HEK293 (cell line): ENCODE measurements around the gene REC114.

Experiments used
- ZNF837 ChIP-seq: fragments of 450-650 bp; formaldehyde crosslinking; IDR thresholded peaks from 2 replicates; pipeline ENCODE4 v1.5.1; 2016; ENCODE audit warnings: missing biosample characterization, missing genetic modification characterization
- TF ChIP-seq, protein P1 (sequence below): fragments of 450-650 bp; formaldehyde crosslinking; IDR thresholded peaks from 2 replicates; pipeline ENCODE4 v1.5.1; 2016; ENCODE audit warnings: missing biosample characterization, missing genetic modification characterization
- TF ChIP-seq, protein P2 (sequence below): fragments of 450-650 bp; formaldehyde crosslinking; optimal IDR thresholded peaks from 2 replicates; pipeline ENCODE3; 2016; ENCODE audit warnings: missing biosample characterization, mild to moderate bottlenecking, missing genetic modification characterization

DNA sequence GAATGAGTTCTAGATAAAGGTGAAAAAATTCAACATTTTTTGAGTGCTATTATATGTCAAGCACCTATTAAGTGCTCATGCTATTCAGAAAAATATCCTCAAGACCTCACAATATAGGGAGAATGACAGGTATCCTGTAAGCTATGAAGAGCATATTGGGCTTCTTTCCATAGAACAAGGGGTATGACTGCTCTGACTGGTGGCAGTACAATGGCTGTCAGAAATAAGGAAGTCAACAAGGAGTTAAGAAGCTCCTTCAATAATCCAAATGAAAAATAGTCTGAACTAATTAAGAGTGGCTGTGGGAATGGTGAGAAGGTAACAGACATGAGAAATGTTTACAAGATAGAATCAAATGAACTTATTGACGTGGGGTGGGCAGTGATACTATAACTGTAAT is 165.5 kb downstream of the REC114 start:
- TF ChIP-seq ZNF837 (tag by site-specific recombination) = no peak
- TF ChIP-seq, protein P1, sequence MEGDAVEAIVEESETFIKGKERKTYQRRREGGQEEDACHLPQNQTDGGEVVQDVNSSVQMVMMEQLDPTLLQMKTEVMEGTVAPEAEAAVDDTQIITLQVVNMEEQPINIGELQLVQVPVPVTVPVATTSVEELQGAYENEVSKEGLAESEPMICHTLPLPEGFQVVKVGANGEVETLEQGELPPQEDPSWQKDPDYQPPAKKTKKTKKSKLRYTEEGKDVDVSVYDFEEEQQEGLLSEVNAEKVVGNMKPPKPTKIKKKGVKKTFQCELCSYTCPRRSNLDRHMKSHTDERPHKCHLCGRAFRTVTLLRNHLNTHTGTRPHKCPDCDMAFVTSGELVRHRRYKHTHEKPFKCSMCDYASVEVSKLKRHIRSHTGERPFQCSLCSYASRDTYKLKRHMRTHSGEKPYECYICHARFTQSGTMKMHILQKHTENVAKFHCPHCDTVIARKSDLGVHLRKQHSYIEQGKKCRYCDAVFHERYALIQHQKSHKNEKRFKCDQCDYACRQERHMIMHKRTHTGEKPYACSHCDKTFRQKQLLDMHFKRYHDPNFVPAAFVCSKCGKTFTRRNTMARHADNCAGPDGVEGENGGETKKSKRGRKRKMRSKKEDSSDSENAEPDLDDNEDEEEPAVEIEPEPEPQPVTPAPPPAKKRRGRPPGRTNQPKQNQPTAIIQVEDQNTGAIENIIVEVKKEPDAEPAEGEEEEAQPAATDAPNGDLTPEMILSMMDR (tag by site-specific recombination) = no peak
- TF ChIP-seq, protein P2, sequence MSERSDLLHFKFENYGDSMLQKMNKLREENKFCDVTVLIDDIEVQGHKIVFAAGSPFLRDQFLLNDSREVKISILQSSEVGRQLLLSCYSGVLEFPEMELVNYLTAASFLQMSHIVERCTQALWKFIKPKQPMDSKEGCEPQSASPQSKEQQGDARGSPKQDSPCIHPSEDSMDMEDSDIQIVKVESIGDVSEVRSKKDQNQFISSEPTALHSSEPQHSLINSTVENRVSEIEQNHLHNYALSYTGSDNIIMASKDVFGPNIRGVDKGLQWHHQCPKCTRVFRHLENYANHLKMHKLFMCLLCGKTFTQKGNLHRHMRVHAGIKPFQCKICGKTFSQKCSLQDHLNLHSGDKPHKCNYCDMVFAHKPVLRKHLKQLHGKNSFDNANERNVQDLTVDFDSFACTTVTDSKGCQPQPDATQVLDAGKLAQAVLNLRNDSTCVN (tag by site-specific recombination) = no peak
